OCI-LY1 (cell line): ENCODE results near the gene VCPKMT.
"Not testable (repeated sequence)": the region's sequence is repeated elsewhere in the genome, so short reads cannot be mapped to it uniquely, and the experiment has no call there.

Experiments used
- H2AFZ ChIP-seq: fragments of 200-600 bp; sonication (generic), shearing (Covaris generic); 2 replicates; pipeline ENCODE4 v1.6.0; 2014; ENCODE audit warnings: antibody characterized with exemption, mild to moderate bottlenecking, low read length
- H3F3A ChIP-seq: fragments of 200-600 bp; sonication (generic), shearing (Covaris generic); 2 replicates; pipeline ENCODE4 v1.6.0; 2014; ENCODE audit warnings: mild to moderate bottlenecking, antibody characterized with exemption, low read length, moderate library complexity; ENCODE audit not compliant: insufficient read depth
- H3K27ac ChIP-seq: fragments of 200-600 bp; sonication (generic); 2 replicates; pipeline ENCODE4 v1.5.1; 2014; ENCODE audit warnings: low read length, mixed run types, mild to moderate bottlenecking, low read depth; ENCODE audit not compliant: poor library complexity, severe bottlenecking
- H3K27me3 ChIP-seq: fragments of 200-600 bp; sonication (generic); 2 replicates; pipeline ENCODE4 v1.6.0; 2014; ENCODE audit warnings: antibody characterized with exemption, mild to moderate bottlenecking, low read length, moderate library complexity; ENCODE audit not compliant: insufficient read depth
- H3K36me3 ChIP-seq: fragments of 200-600 bp; sonication (generic); 2 replicates; pipeline ENCODE4 v1.6.1; 2014; ENCODE audit warnings: mild to moderate bottlenecking, antibody characterized with exemption, low read length, moderate library complexity, mixed read lengths; ENCODE audit not compliant: insufficient read depth
- H3K4me1 ChIP-seq: fragments of 200-600 bp; sonication (generic); 2 replicates; pipeline ENCODE4 v1.5.1; 2014; ENCODE audit warnings: mild to moderate bottlenecking, low read length, moderate library complexity; ENCODE audit not compliant: insufficient read depth, severe bottlenecking
- H3K4me2 ChIP-seq: fragments of 200-600 bp; sonication (generic), shearing (Covaris generic); 2 replicates; pipeline ENCODE4 v1.6.1; 2014; ENCODE audit warnings: low read length
- H3K4me3 ChIP-seq: fragments of 200-600 bp; sonication (generic); 2 replicates; pipeline ENCODE4 v1.5.1; 2014; ENCODE audit warnings: low read length, low read depth, mild to moderate bottlenecking, mixed read lengths; ENCODE audit not compliant: poor library complexity, severe bottlenecking
- H3K79me2 ChIP-seq: fragments of 200-600 bp; shearing (Covaris generic); 2 replicates; pipeline ENCODE4 v1.6.1; 2016; ENCODE audit warnings: mixed run types, low read length, mixed read lengths; ENCODE audit not compliant: insufficient read depth
- H3K9ac ChIP-seq: fragments of 200-600 bp; sonication (generic), shearing (Covaris generic); 2 replicates; pipeline ENCODE4 v1.6.1; 2014; ENCODE audit warnings: mild to moderate bottlenecking, low read length, mixed read lengths
- H3K9me2 ChIP-seq: fragments of 200-600 bp; sonication (generic), shearing (Covaris generic); 2 replicates; pipeline ENCODE4 v1.6.1; 2014; ENCODE audit warnings: low read depth, mild to moderate bottlenecking, low read length, mixed read lengths
- H3K9me3 ChIP-seq: fragments of 200-600 bp; shearing (Covaris generic); 2 replicates; pipeline ENCODE4 v1.6.1; 2014; ENCODE audit warnings: low read length, mixed read lengths
- H4K20me1 ChIP-seq: fragments of 200-600 bp; sonication (generic), shearing (Covaris generic); 2 replicates; pipeline ENCODE4 v1.6.0; 2016; ENCODE audit warnings: mild to moderate bottlenecking, low read length; ENCODE audit not compliant: insufficient read depth
- CTCF ChIP-seq: fragments of 200-600 bp; sonication (generic), shearing (Covaris generic); IDR thresholded peaks from 2 replicates; pipeline ENCODE4 v1.5.1; 2017; ENCODE audit warnings: mild to moderate bottlenecking, antibody characterized with exemption, low read length, moderate library complexity, mixed read lengths
- EZH2 ChIP-seq: fragments of 200-600 bp; sonication (generic), shearing (Covaris generic); IDR thresholded peaks from 2 replicates; pipeline ENCODE4 v1.8.0; 2017; ENCODE audit warnings: borderline replicate concordance, mixed run types, mild to moderate bottlenecking, antibody characterized with exemption, low read length, moderate library complexity, mixed read lengths

VCPKMT gene

GRCh38 chr14:50083467-50084337 lies 32.7 kb downstream of the VCPKMT start:
- Histone ChIP-seq H3K4me3 (no peak overlapping the region), H3K9ac (no peak overlapping the region), H3K27ac (peak overlapping the region; percentile 58), H3K4me1 (peaks cover 45% of the 10 kb centered on the region), H3K79me2 (no peaks in the 10 kb centered on the region), H3K4me2 (no peak overlapping the region; the same call in 1 of the 2 replicates), H3F3A (no peaks in the 10 kb centered on the region), H3K9me2 (no peaks in the 10 kb centered on the region), H2AFZ (no peak overlapping the region), H3K36me3 (no peaks in the 10 kb centered on the region), H4K20me1 (no peaks in the 10 kb centered on the region), H3K27me3 (no peaks in the 10 kb centered on the region), H3K9me3 (no peaks in the 10 kb centered on the region)
- TF ChIP-seq EZH2 (no peak), CTCF (no peak)

GRCh38 chr14:50082784-50083466 lies 33.4 kb downstream of the VCPKMT start:
- Histone ChIP-seq H3K9me2 (no peaks in the 10 kb centered on the region), H3K9ac (peak overlapping the region; percentile 29; the same call in 1 of the 2 replicates), H3F3A (no peaks in the 10 kb centered on the region), H3K27ac (peak overlapping the region; percentile 58), H3K36me3 (no peaks in the 10 kb centered on the region), H4K20me1 (no peaks in the 10 kb centered on the region), H3K27me3 (no peaks in the 10 kb centered on the region), H3K4me1 (peaks cover 45% of the 10 kb centered on the region), H3K79me2 (no peaks in the 10 kb centered on the region), H2AFZ (no peak overlapping the region), H3K9me3 (no peaks in the 10 kb centered on the region), H3K4me2 (peak overlapping the region; percentile 42; the same call in 1 of the 2 replicates), H3K4me3 (no peak overlapping the region)
- TF ChIP-seq CTCF (no peak), EZH2 (no peak)

- no peak for TF ChIP-seq CTCF
- no peak for TF ChIP-seq EZH2
- H3K9me3 ChIP-seq: no peaks in the 10 kb centered on the region
- H3K79me2 ChIP-seq: no peaks in the 10 kb centered on the region
- H2AFZ ChIP-seq: no peak overlapping the region
- peak overlapping the region; percentile 58 for H3K27ac ChIP-seq
- H3K4me3 ChIP-seq: no peak overlapping the region
- H3F3A ChIP-seq: no peaks in the 10 kb centered on the region
- peak overlapping the region; percentile 29; the same call in 1 of the 2 replicates for H3K9ac ChIP-seq
- no peaks in the 10 kb centered on the region for H3K36me3 ChIP-seq
- no peaks in the 10 kb centered on the region for H3K9me2 ChIP-seq
- H3K27me3 ChIP-seq: no peaks in the 10 kb centered on the region
- peaks cover 41% of the 10 kb centered on the region for H3K4me1 ChIP-seq
- H4K20me1 ChIP-seq: no peaks in the 10 kb centered on the region
- H3K4me2 ChIP-seq: peak overlapping the region; percentile 42; the same call in 1 of the 2 replicates
These were observed 34.0 kb downstream of the VCPKMT start for GRCh38 chr14:50082308-50082742.

GRCh38 chr14:50079103-50079502 lies 37.3 kb downstream of the VCPKMT start:
- H3K27ac ChIP-seq, H3K4me2 ChIP-seq, H3K4me3 ChIP-seq, H3K79me2 ChIP-seq, H3K27me3 ChIP-seq, H3K9me3 ChIP-seq, H2AFZ ChIP-seq, H3F3A ChIP-seq, H4K20me1 ChIP-seq, H3K9me2 ChIP-seq, H3K36me3 ChIP-seq, H3K9ac ChIP-seq: not testable (repeated sequence)
- peaks cover 22% of the 10 kb centered on the region for H3K4me1 ChIP-seq

- H3K79me2 ChIP-seq, H3K4me2 ChIP-seq, H2AFZ ChIP-seq, H3K27me3 ChIP-seq, H3K36me3 ChIP-seq, H3K9me3 ChIP-seq, H3K9me2 ChIP-seq, H3K4me3 ChIP-seq, H3K9ac ChIP-seq, H3K27ac ChIP-seq, H3K4me1 ChIP-seq, H4K20me1 ChIP-seq, H3F3A ChIP-seq: not testable (repeated sequence)
These were observed 42.7 kb downstream of the VCPKMT start for GRCh38 chr14:50073663-50074062.
